Measurements from ENCODE around the gene SETDB1. TPM values are rescaled to one million over a fixed set of nuclear protein-coding genes. Genes with fewer than 3 reads are reported as not detected.

Gene SETDB1
- total RNA-seq, 1 donor, result 34.1 TPM

DNA sequence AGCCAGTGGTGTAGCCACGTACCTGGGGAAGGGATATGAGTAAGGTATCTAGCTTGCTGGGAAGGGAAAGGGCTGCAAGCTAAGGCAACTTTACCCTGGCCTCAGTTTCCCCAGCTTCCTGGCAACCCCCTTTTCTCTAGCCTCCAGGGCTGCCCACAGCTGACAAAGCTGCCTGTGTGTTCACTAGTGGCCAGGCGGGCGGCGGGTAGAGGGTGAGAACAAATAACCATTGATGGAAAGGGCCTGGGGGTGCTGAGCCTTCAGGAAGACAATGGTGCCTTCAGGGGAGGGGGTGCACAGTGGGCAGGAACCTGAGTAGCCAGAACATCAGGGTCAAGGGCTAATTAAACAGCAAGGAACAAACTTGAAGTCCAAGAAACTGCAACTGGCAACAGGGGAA is 42.3 kb downstream of the SETDB1 start:
- DNase-seq (ENCODE audit: low read depth), result no peak
- H3K4me3 ChIP-seq (ENCODE audit: low read depth, low read length), result no peak overlapping the region
- TF ChIP-seq, protein P1, sequence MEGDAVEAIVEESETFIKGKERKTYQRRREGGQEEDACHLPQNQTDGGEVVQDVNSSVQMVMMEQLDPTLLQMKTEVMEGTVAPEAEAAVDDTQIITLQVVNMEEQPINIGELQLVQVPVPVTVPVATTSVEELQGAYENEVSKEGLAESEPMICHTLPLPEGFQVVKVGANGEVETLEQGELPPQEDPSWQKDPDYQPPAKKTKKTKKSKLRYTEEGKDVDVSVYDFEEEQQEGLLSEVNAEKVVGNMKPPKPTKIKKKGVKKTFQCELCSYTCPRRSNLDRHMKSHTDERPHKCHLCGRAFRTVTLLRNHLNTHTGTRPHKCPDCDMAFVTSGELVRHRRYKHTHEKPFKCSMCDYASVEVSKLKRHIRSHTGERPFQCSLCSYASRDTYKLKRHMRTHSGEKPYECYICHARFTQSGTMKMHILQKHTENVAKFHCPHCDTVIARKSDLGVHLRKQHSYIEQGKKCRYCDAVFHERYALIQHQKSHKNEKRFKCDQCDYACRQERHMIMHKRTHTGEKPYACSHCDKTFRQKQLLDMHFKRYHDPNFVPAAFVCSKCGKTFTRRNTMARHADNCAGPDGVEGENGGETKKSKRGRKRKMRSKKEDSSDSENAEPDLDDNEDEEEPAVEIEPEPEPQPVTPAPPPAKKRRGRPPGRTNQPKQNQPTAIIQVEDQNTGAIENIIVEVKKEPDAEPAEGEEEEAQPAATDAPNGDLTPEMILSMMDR (IDR thresholded peaks at IDR 0.05; ENCODE audit: insufficient read depth, low read depth, low read length), result no peak

DNA sequence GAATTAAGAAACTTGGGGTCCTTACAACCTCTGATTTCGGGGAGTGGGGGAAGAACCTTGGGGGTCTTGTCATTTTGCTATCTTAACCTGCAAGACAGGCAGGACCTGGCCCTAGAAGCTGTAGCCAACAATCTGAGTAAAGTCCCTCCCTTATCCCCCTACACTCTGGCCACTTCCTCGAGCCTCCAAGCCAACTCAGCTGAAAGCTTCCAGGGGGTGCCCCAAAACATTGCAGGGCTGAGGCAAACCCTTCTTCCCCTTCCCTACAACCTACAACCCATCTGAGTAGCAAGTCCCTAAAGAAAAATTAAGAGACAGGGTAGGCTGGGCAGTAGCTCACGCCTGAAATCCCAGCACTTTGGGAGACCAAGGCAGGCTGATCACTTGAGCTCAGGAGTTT is 43.5 kb downstream of the SETDB1 start:
- H3K4me3 ChIP-seq (ENCODE audit: low read depth, low read length), result no peak overlapping the region
- TF ChIP-seq, protein P1 (IDR thresholded peaks at IDR 0.05; ENCODE audit: insufficient read depth, low read depth, low read length), result no peak
- no peak for DNase-seq (ENCODE audit: low read depth)

DNA sequence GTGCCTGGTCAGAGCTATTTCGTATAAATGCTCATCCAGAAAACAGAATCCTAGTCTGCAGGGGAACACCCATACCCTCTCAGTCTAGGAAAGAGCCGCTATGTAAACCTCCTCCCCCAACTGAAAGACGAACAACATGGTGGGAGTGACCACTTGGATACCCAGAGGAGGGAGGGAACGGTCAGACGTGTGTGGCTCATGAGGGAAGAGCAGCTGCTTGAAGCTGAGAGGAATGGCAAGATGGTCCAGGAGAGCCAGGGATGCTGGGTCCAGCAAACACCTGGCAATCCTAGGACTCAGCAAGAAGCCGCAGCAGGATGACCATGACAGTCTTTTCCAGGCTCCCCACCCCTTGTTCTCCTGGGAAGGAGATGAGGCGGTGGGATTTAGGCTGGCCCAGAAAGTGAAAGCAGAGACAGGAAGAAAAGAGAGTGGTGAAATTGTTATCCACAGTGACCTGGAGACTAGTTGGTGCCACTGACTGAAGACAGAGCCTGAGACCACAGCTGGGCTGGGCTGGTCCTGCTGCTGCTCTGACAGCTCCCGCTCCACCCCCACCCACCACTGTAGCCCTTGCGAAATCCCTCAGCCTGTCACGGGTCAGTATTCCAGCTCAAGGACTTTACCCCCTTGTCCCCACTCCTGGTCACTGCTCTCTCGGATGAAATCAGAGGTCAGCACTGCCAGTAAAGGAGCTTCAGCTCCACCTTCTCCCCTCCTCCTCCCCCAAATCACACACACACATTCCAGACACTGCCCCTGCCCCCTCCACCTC is 44.8 kb downstream of the SETDB1 start:
- DNase-seq (ENCODE audit: low read depth), result peak; percentile 90
- TF ChIP-seq, protein P1 (IDR thresholded peaks at IDR 0.05; ENCODE audit: insufficient read depth, low read depth, low read length), result no peak
- peak overlapping the region; percentile 86 for H3K4me3 ChIP-seq (ENCODE audit: low read depth, low read length)

DNA sequence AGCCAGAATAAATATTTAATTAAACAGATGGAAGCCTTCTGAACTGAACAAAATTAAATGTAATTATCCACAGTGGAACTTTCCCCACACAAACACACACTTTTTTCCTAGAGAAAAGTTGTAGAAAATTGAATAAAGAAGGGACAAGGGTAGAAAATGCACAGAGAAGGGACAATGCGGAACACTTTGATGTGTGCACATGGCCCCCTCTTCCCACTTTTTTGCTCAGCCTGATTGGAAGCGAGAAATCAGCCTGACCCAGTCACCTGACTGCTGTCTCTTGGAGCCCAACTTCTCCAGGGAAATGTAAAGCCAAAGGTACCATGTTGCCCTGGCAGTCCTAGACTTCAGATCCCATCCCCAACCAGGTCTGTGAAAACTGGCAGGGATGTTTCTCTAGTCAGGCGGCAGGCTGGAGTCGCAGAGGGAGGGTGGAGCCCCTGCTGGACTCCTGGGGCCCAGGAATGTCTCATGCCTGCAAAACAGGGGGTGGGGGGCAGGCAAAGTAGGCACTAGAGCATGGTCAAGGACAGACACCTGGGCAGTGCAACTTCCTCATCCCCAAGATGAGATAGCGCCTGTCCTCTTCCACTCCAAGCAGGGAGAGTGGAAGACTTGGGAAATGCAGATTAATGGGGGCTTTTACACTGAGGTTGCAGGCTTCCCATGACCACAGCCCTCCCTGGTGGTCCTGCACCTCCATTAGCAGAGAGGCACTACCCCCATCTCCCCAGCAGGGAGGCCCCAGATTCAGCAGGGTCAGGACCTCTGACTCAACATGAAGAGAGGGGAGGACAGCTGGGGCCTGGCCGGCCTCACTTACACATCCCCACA is 45.6 kb downstream of the SETDB1 start:
- peak; percentile 26 for DNase-seq (ENCODE audit: low read depth)
- TF ChIP-seq, protein P1 (IDR thresholded peaks at IDR 0.05; ENCODE audit: insufficient read depth, low read depth, low read length), result no peak
- H3K4me3 ChIP-seq (ENCODE audit: low read depth, low read length), result peak overlapping the region; percentile 86

DNA sequence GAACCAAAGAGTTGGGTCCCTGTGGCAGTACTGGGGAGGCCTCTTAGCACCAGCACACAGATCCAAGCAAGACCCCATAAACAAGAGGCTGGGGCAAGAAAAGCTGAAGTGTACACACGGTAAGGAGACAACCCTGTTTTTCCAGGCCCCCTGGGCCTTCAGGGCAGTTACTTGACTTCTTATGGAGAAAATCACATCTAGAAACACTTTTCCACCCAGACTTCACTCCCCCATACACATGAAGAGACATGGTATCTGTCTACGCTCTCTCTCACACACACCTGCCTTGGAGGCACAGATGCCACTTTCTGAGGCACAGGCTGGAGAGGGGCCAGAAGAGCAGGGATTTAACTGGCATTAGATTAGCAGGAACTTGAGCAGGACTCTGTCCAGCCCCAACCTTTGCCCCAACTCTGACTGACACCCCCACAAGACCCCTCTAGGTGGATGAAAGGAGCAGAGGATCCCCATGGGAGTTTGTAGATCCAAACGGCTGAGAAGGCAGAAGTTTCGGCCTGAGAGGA is 46.3 kb downstream of the SETDB1 start:
- no peak for DNase-seq (ENCODE audit: low read depth)

DNA sequence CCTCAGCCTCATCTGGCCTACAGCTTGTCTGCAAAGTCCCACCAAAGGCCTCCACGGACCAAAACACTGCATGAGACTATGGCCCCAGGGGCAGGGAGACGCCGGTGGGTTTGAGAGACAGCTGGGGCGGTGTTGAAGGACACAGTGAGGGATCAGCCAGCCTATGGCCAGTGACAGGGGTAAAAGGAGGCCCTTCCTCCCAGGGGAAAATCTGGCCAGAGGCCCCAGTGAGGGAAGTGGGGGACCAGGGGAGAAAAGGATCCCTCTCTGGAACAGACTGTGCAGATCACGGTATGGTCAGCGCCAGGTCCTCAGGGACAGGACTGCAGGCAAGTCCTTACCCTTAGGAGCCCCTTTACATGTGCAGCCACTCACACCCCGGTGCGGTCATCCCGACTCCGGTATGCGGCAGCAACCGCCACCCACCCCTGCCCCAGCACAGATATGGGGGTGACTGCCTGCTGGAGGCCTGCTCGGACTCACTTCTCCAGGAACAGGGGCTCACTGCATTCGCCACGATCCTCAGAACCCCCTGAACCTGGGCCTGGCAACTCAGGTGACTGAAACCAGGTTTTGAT is 47.2 kb downstream of the SETDB1 start:
- TF ChIP-seq, protein P1 (IDR thresholded peaks at IDR 0.05; ENCODE audit: insufficient read depth, low read depth, low read length), result no peak
- H3K4me3 ChIP-seq (ENCODE audit: low read depth, low read length), result peak overlapping the region; percentile 86
- DNase-seq (ENCODE audit: low read depth), result peak; percentile 19

More for the DNA sequence above, 46.3 kb downstream of the SETDB1 start:
- peak overlapping the region; percentile 86 for H3K4me3 ChIP-seq (ENCODE audit: low read depth, low read length)
- TF ChIP-seq, protein P1 (IDR thresholded peaks at IDR 0.05; ENCODE audit: insufficient read depth, low read depth, low read length), result no peak
